HS-5 (cell line): Measurements from ENCODE around the gene TMEM101.
A peak's percentile ranks its signal among the peaks of the same experiment; 100 is the strongest.
"Not testable (repeated sequence)": the region's sequence is repeated elsewhere in the genome, so short reads cannot be mapped to it uniquely, and the experiment has no call there.

ENCODE experiments used
- DNase-seq: peaks from one replicate; pipeline ENCODE4 v3.0.0-alpha.2; 2012; ENCODE audit warnings: low read depth

Gene TMEM101

GRCh38 chr17:44014437-44015172, at the start of gene TMEM101:
TMEM101 (minus strand) TSS chr17:44014963; CDS start chr17:44014952, 11 bp downstream.
- DNase-seq = peak; percentile 67

GRCh38 chr17:44063704-44064639, 49.2 kb upstream of the TMEM101 start:
- no peak for DNase-seq

- DNase-seq = no peak
Measured at GRCh38 chr17:44062871-44063270, 48.1 kb upstream of the TMEM101 start.

GRCh38 chr17:44061446-44061845, 46.7 kb upstream of the TMEM101 start:
- DNase-seq = no peak

GRCh38 chr17:44059101-44059892, 44.5 kb upstream of the TMEM101 start:
- no peak for DNase-seq

- DNase-seq = no peak
Measured at GRCh38 chr17:44053125-44053872, 38.5 kb upstream of the TMEM101 start.

GRCh38 chr17:44049294-44050060, 34.7 kb upstream of the TMEM101 start:
- no peak for DNase-seq

- not testable (repeated sequence) for DNase-seq
Measured at GRCh38 chr17:44046893-44047292, 32.1 kb upstream of the TMEM101 start.

- no peak for DNase-seq
Measured at GRCh38 chr17:44045486-44045885, 30.7 kb upstream of the TMEM101 start.

- peak; percentile 19 for DNase-seq
Measured at GRCh38 chr17:44044071-44044470, 29.3 kb upstream of the TMEM101 start.

- no peak for DNase-seq
Measured at GRCh38 chr17:44043272-44043696, 28.5 kb upstream of the TMEM101 start.

- no peak for DNase-seq
Measured at GRCh38 chr17:44039829-44040635, 25.3 kb upstream of the TMEM101 start.

- DNase-seq = no peak
Measured at GRCh38 chr17:44038604-44039011, 23.8 kb upstream of the TMEM101 start.

GRCh38 chr17:44037471-44037870, 22.7 kb upstream of the TMEM101 start:
- no peak for DNase-seq

GRCh38 chr17:44034688-44035087, 19.9 kb upstream of the TMEM101 start:
- DNase-seq = not testable (repeated sequence)

GRCh38 chr17:44033861-44034408, 19.2 kb upstream of the TMEM101 start:
- DNase-seq = no peak

- no peak for DNase-seq
Measured at GRCh38 chr17:44030482-44030881, 15.7 kb upstream of the TMEM101 start.

GRCh38 chr17:44029736-44030135, 15.0 kb upstream of the TMEM101 start:
- DNase-seq = no peak

- DNase-seq = no peak
Measured at GRCh38 chr17:44024853-44025252, 10.1 kb upstream of the TMEM101 start.
